ENCODE results near the gene AIPL1. TPM values are rescaled to one million over a fixed set of nuclear protein-coding genes. Genes with fewer than 3 reads are reported as not detected.

Gene AIPL1
- total and polyA plus RNA-seq, 2 experiments from 2014 or later = not detected

DNA sequence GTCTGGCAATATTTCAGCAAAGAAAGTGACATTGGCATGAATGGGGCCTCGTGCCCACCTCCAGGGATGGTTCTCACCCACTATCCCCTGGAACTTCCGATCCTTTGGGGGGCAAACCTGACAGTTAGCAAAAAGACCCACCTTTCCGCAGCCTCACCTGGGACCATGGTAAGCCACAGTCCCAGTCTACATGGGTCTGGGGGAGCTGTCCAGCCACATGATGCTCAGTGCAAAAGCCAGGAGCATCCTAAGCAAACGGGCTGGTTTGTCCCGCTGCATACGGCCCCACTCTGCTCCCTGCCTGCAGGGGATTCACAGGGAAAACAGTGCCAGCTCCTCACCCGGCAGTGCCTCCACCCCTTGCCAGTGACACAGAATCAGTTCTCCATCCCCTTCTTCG, 19.3 kb downstream of the AIPL1 start:
- no peaks in the 10 kb centered on the region for H3K9me3 ChIP-seq (ENCODE audit: low read depth)
- 81% methylated on average over 8 of the region's 8 CpGs for WGBS (ENCODE audit: low lambda C conversion rate, missing lambda C conversion rate)
- H4K20me1 ChIP-seq (ENCODE audit: insufficient read depth, poor library complexity, severe bottlenecking) = no peaks in the 10 kb centered on the region
- peaks cover 3% of the 10 kb centered on the region for H3K27me3 ChIP-seq
- H3K27ac ChIP-seq = no peak overlapping the region
- no peaks in the 10 kb centered on the region for H3K79me2 ChIP-seq
- H3K4me2 ChIP-seq = no peak overlapping the region
- DNase-seq (ENCODE audit: low spot score) = no peak
- H3K36me3 ChIP-seq (replicated peaks; ENCODE audit: insufficient read depth, low read depth) = no peaks in the 10 kb centered on the region
- TF ChIP-seq EZH2phosphoT487 (IDR thresholded peaks at IDR 0.05; ENCODE audit: low read depth, severe bottlenecking, unreplicated experiment) (no peak), EZH2 (IDR thresholded peaks at IDR 0.05; ENCODE audit: borderline replicate concordance) (no peak)
- TF ChIP-seq, protein P1, sequence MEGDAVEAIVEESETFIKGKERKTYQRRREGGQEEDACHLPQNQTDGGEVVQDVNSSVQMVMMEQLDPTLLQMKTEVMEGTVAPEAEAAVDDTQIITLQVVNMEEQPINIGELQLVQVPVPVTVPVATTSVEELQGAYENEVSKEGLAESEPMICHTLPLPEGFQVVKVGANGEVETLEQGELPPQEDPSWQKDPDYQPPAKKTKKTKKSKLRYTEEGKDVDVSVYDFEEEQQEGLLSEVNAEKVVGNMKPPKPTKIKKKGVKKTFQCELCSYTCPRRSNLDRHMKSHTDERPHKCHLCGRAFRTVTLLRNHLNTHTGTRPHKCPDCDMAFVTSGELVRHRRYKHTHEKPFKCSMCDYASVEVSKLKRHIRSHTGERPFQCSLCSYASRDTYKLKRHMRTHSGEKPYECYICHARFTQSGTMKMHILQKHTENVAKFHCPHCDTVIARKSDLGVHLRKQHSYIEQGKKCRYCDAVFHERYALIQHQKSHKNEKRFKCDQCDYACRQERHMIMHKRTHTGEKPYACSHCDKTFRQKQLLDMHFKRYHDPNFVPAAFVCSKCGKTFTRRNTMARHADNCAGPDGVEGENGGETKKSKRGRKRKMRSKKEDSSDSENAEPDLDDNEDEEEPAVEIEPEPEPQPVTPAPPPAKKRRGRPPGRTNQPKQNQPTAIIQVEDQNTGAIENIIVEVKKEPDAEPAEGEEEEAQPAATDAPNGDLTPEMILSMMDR (IDR thresholded peaks at IDR 0.05; ENCODE audit: poor library complexity) = no peak
- H3K4me1 ChIP-seq (ENCODE audit: insufficient read depth) = no peaks in the 10 kb centered on the region
- no peak overlapping the region for H3K4me3 ChIP-seq
- H3K9me2 ChIP-seq (replicated peaks; ENCODE audit: insufficient read depth) = no peaks in the 10 kb centered on the region
- no peak overlapping the region for H2AFZ ChIP-seq

DNA sequence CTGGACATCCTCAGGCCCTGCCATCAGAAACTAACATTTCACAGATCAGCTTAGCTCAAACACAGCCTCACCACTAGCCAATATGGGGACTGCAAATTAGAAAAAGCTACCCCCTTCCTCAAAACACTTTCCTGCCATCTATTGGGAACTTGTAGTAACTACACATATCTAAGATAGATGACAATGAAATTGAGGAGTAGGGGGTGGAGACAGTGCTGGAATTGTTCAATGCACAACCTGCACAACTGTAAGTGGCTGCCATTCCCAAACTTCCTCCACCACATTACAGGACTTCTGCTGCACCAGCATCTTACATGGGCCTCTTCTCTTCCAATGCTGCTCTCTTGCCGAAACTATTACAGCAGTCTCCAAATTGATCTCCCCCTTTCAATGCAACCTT, 21.9 kb downstream of the AIPL1 start:
- DNase-seq (ENCODE audit: low spot score) = peak; percentile 59
- H3K79me2 ChIP-seq = no peaks in the 10 kb centered on the region
- peaks cover 3% of the 10 kb centered on the region for H3K27me3 ChIP-seq
- H4K20me1 ChIP-seq (ENCODE audit: insufficient read depth, poor library complexity, severe bottlenecking) = no peaks in the 10 kb centered on the region
- H3K36me3 ChIP-seq (replicated peaks; ENCODE audit: insufficient read depth, low read depth) = no peaks in the 10 kb centered on the region
- H3K9me3 ChIP-seq (ENCODE audit: low read depth) = no peaks in the 10 kb centered on the region
- no peaks in the 10 kb centered on the region for H3K4me1 ChIP-seq (ENCODE audit: insufficient read depth)
- no peak overlapping the region for H3K4me2 ChIP-seq
- H3K9me2 ChIP-seq (replicated peaks; ENCODE audit: insufficient read depth) = no peaks in the 10 kb centered on the region
- 90% methylated on average over 1 of the region's 1 CpG for WGBS (ENCODE audit: low lambda C conversion rate, missing lambda C conversion rate)
- no peak overlapping the region for H3K27ac ChIP-seq
- no peak for TF ChIP-seq EZH2 (IDR thresholded peaks at IDR 0.05; ENCODE audit: borderline replicate concordance)
- no peak for TF ChIP-seq EZH2phosphoT487 (IDR thresholded peaks at IDR 0.05; ENCODE audit: low read depth, severe bottlenecking, unreplicated experiment)
- TF ChIP-seq, protein P1 (IDR thresholded peaks at IDR 0.05; ENCODE audit: poor library complexity) = peak; percentile 46
- H3K4me3 ChIP-seq = no peak overlapping the region
- no peak overlapping the region for H2AFZ ChIP-seq

DNA sequence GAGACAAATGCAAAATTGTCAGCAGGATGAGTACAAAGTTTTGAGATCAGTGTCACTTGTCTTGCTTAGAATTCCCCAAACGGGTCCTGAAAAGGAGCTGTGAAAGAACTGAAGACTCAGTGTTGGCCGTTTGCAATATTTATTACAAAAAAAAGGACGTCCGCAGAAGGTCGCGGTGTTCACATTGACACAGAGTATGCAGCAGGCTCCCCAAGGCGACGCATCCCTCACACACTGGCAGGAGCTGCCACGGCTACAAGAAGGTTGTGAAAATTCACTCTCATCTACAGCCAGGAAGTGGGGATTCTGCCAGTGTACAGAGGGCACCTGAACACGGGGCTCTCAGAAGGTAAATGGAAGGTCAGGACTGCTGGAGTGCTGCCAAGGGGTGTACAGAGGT, 26.2 kb downstream of the AIPL1 start:
- TF ChIP-seq EZH2 (IDR thresholded peaks at IDR 0.05; ENCODE audit: borderline replicate concordance) (no peak), EZH2phosphoT487 (IDR thresholded peaks at IDR 0.05; ENCODE audit: low read depth, severe bottlenecking, unreplicated experiment) (no peak)
- TF ChIP-seq, protein P1 (IDR thresholded peaks at IDR 0.05; ENCODE audit: poor library complexity) = no peak
- Histone ChIP-seq H3K4me2 (no peak overlapping the region), H3K27ac (no peak overlapping the region), H3K4me1 (ENCODE audit: insufficient read depth) (no peaks in the 10 kb centered on the region), H3K9me2 (replicated peaks; ENCODE audit: insufficient read depth) (no peaks in the 10 kb centered on the region), H3K27me3 (no peaks in the 10 kb centered on the region), H2AFZ (no peak overlapping the region), H4K20me1 (ENCODE audit: insufficient read depth, poor library complexity, severe bottlenecking) (no peaks in the 10 kb centered on the region), H3K79me2 (no peaks in the 10 kb centered on the region), H3K4me3 (no peak overlapping the region), H3K9me3 (ENCODE audit: low read depth) (no peaks in the 10 kb centered on the region), H3K36me3 (replicated peaks; ENCODE audit: insufficient read depth, low read depth) (no peaks in the 10 kb centered on the region)
- DNase-seq (ENCODE audit: low spot score) = no peak
- WGBS (ENCODE audit: low lambda C conversion rate, missing lambda C conversion rate) = 88% methylated on average over 10 of the region's 10 CpGs

DNA sequence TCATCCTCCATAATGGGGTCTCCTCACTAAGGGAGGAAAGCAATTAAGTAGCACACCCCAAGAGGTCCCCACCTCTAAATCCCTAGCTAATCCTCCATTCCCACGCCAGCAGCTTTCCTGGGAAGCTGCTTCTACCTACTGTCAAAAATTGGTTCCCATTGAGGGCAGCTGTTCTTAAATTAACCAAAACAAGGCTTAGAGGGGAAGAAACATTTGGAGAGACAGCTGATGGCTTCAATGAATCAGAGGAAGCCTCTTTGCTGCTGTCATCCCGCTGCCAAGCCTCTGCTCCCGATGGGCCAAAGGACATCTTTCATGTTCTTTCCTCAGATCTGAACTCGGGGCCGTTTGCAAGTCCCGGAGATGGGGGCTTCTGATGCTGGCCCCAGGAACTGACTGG, 26.6 kb downstream of the AIPL1 start:
- 83% methylated on average over 6 of the region's 6 CpGs for WGBS (ENCODE audit: low lambda C conversion rate, missing lambda C conversion rate)
- Histone ChIP-seq H4K20me1 (ENCODE audit: insufficient read depth, poor library complexity, severe bottlenecking) (no peaks in the 10 kb centered on the region), H3K9me2 (replicated peaks; ENCODE audit: insufficient read depth) (no peaks in the 10 kb centered on the region), H3K79me2 (no peaks in the 10 kb centered on the region), H3K9me3 (ENCODE audit: low read depth) (no peaks in the 10 kb centered on the region), H3K4me3 (no peak overlapping the region), H3K36me3 (replicated peaks; ENCODE audit: insufficient read depth, low read depth) (no peaks in the 10 kb centered on the region), H3K27ac (no peak overlapping the region), H2AFZ (no peak overlapping the region), H3K4me2 (no peak overlapping the region), H3K27me3 (no peaks in the 10 kb centered on the region), H3K4me1 (ENCODE audit: insufficient read depth) (no peaks in the 10 kb centered on the region)
- no peak for DNase-seq (ENCODE audit: low spot score)
- TF ChIP-seq EZH2phosphoT487 (IDR thresholded peaks at IDR 0.05; ENCODE audit: low read depth, severe bottlenecking, unreplicated experiment) = no peak
- TF ChIP-seq EZH2 (IDR thresholded peaks at IDR 0.05; ENCODE audit: borderline replicate concordance) = no peak
- TF ChIP-seq, protein P1 (IDR thresholded peaks at IDR 0.05; ENCODE audit: poor library complexity) = no peak
